Measurements from ENCODE around the gene FIBP.

Gene FIBP

GRCh38 chr11:65856689-65857499 is 31.4 kb downstream of the FIBP start:
- DNase-seq (ENCODE audit: low spot score): peak; percentile 91
- no peak for TF ChIP-seq CTCF (IDR thresholded peaks at IDR 0.05)
- Histone ChIP-seq H3K4me3 (peak overlapping the region; percentile 98), H3K27ac (peak overlapping the region; percentile 92 to 100)

- no peak for TF ChIP-seq CTCF (IDR thresholded peaks at IDR 0.05)
- Histone ChIP-seq H3K27ac (no peak overlapping the region), H3K4me3 (peak overlapping the region; percentile 98)
- no peak for DNase-seq (ENCODE audit: low spot score)
Observed at GRCh38 chr11:65855927-65856363, 32.3 kb downstream of the FIBP start.

GRCh38 chr11:65854852-65855837 is 33.1 kb downstream of the FIBP start:
- no peak overlapping the region for H3K27ac ChIP-seq
- no peak for DNase-seq (ENCODE audit: low spot score)
- H3K4me3 ChIP-seq: peak overlapping the region; percentile 2
- TF ChIP-seq CTCF (IDR thresholded peaks at IDR 0.05): no peak

GRCh38 chr11:65854161-65854592 is 34.1 kb downstream of the FIBP start:
- no peak overlapping the region for H3K4me3 ChIP-seq
- no peak for TF ChIP-seq CTCF (IDR thresholded peaks at IDR 0.05)
- no peak overlapping the region for H3K27ac ChIP-seq
- no peak for DNase-seq (ENCODE audit: low spot score)

GRCh38 chr11:65853246-65853979 is 34.9 kb downstream of the FIBP start:
- Histone ChIP-seq H3K27ac (no peak overlapping the region), H3K4me3 (no peak overlapping the region)
- TF ChIP-seq CTCF (IDR thresholded peaks at IDR 0.05): no peak
- no peak for DNase-seq (ENCODE audit: low spot score)

GRCh38 chr11:65852508-65853245 is 35.6 kb downstream of the FIBP start:
- H3K27ac ChIP-seq: no peak overlapping the region
- DNase-seq (ENCODE audit: low spot score): no peak
- H3K4me3 ChIP-seq: no peak overlapping the region
- no peak for TF ChIP-seq CTCF (IDR thresholded peaks at IDR 0.05)

All from coronary artery (tissue), 2 donors.